NT2/D1 (cell line): ENCODE results near the gene GPR171.

Experiments
- SUZ12 ChIP-seq: IDR thresholded peaks from 2 replicates; pipeline ENCODE4 v1.6.1; 2011; ENCODE audit not compliant: insufficient read length, insufficient read depth; ENCODE audit errors: extremely low read depth
- YY1 ChIP-seq: IDR thresholded peaks from 2 replicates; pipeline ENCODE4 v1.6.1; 2011; ENCODE audit not compliant: insufficient read length, insufficient read depth
- ZNF274 ChIP-seq: IDR thresholded peaks from 2 replicates; pipeline ENCODE4 v1.6.1; 2011; ENCODE audit warnings: mild to moderate bottlenecking, low read depth, low read length

- TF ChIP-seq YY1 = no peak
- no peak for TF ChIP-seq ZNF274
- TF ChIP-seq SUZ12 = no peak
These were observed 21.4 kb upstream of the GPR171 start for GRCh38 chr3:151224268-151224866.
